Raji (cell line): Measurements from ENCODE around the gene RASGRF1.

Source experiments
- POLR2A ChIP-seq: IDR thresholded peaks from 2 replicates; pipeline ENCODE4 v1.6.1; 2011; ENCODE audit warnings: low read depth, low read length, control low read depth; ENCODE audit not compliant: insufficient read depth

RASGRF1 gene

DNA sequence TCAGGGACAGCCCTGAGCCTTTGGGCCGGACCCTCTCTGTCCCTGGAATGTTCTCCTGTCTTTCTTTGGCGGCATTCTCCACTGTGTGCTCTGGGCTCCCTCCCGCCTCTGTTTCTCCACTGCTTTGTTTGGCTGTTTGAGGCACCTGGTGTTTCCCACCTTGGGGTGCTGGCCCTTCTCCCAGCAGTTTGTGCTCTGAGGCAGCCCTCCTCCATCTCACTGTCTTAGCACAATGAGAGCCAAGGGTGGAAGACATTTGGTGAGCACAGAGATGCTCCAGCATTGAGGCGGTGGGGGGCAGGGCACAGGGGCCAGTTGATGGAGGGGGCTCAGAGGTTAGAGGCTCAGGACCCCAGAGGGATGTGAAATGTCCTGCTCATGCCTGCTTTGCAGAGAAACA, 54.3 kb downstream of the RASGRF1 start:
- no peak for TF ChIP-seq POLR2A

DNA sequence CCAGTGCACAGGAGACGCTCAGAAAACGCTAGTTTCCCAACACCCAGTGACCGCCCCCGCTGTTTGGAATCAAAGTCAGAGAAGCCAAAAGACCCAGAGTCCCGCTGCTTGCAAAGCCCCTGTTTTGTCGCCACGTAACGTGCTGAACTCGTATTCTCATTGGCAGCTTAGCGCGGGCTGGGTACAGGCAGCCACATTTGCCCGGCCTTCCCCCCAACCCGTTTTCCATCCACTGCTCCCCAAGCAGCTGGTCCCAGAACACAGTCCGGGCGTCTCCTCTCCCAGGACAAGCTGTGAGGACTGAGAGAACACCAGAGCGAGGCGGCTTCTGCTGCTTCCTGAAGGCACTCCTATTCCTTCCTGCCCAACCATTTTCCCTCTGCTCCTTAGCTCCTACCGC, 54.8 kb downstream of the RASGRF1 start:
- TF ChIP-seq POLR2A = no peak

DNA sequence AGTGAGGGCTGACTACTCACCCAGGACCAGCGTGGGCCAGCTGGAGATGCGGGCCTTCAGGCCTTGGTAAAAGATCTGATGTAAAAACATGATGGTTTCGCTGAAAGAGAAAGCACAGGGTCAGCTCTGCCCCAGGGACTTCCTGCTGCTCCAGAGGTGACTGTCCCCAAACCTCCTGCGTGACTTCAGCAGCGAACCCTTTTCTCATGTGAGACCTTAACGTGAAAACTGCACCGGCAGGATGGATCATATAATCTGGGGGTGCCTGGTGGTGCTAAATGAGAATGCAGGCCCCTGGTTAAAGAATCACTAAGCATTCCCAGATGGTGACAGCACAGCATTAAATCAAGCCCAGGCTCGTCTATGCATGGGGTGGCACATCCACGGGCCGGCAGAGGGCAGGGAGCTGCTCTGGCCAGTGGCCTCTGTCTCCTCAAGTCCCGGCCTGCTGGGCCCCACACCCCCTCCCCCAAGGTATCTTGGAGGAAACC, 55.4 kb downstream of the RASGRF1 start:
- no peak for TF ChIP-seq POLR2A

DNA sequence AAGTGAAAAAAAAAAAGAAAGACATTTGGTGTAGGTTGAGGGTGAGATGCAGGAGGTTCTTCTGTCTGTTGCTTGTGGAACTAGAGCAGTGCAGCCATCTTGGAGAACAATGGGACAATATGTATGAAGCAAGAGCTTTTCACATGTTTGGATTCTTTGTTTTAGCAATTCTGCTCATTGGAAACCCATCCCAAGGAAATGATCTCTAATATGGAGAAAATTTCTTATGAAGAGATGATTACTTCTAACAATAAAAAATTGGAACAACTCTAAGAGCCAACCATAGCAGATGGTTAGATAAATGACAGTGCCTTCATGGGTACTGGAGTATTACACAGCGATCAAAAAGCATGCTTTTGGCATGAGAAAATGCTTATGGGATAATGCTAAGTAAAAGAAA, 56.3 kb downstream of the RASGRF1 start:
- TF ChIP-seq POLR2A = no peak

DNA sequence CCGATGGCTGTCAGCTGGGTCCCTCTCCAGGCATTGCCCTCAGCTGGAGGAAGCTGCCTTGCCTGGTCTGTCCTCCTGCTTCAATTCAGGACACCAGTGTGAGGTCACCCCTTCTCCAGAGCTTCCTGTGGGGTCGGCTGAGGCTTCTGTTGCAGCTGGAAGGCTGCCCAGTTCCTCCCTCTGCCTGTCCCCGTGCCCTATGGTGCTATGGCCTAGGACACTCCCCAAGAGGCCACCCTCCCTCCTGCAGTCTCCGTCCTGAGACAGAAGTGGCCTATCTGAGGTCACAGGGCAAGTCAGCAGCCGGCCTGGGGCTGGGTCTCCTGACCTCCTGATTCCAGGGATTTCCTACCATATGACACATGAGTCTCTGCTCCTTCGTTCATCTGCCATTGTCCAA, 57.9 kb downstream of the RASGRF1 start:
- no peak for TF ChIP-seq POLR2A

DNA sequence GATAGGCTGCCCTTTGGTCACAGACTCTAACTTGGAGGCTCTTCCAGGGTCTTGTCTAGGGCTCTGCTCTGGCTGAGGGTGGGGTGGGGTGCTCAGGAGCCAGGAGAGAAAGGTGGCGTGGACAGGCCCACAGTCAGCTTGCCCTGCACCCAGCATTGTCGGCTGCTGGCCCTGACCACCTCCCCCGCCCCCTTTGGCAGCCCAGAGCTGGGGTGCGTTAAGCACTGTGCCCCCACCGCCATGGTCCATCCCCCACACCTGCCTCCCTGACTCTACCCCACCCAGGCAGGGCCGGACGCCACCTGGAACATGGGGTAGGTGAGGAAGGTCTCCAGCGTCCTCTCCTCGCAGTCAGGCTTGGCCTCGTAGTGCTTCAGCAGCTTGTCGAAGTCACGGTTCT, 58.8 kb downstream of the RASGRF1 start:
- TF ChIP-seq POLR2A = no peak

DNA sequence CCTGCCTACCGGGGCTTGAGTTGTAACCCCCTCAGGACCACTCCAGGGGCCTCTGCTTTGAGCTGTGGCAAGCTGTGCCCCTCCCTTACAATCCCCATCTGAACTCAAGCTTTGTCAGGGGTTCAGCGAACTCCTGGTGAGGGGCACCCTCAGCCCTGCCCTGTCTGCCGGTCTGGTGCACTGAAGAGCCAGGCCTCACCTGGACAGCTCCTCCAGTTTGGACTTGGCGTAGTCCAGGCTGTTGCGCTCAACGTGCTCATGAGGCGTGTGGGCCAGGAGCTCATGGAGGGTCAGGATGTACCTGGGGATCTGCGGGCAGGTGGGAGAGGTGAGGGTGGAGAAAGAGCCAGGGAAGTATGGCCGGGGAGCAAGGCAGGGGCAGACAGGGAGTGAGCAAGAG, 59.4 kb downstream of the RASGRF1 start:
- TF ChIP-seq POLR2A = no peak

DNA sequence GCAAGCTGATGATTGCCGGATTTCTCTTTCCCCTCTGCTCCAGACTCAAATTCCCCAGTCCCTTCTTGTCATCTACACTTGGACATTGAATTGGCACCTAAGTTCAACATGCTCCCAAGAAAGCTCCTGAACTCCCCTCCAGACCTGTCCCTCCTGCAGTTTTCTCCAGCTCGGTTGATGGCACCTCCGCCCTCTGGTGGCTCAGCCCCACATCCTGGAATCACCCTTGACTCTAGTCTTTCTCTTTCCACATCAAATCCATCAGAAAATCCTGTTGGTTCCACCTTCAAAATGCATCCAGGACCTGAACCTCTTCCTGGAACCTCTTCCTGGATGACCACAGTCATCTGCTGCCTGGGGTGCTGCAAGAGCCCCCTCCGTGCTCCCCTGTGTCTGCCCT, 60.1 kb downstream of the RASGRF1 start:
- TF ChIP-seq POLR2A = no peak

DNA sequence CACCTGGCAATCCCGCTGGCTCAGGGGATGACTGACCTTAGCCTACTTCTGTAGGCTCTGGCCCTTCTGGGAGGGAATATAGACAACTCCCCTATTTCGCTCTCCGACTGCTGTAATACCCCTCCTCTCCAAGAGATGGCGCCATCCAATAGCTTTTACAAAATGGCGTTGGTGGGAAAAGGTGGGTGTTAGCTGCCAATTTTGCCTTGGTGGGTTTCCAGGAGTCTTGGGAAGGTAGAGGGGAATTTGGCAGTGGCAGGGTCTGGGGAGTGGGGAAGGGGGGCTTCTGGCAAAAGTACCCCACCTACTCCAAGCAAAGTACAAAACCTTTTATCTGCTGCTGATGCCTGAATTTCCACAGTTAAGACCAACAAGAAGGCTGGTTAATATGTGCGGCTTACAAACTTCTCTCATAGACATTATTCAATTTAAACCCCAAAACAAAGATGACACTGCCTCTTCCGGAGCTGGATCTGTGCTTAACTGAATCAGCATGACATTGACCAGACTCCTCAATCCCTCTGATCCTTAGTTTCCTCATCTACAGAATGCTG, 62.1 kb downstream of the RASGRF1 start:
- no peak for TF ChIP-seq POLR2A

DNA sequence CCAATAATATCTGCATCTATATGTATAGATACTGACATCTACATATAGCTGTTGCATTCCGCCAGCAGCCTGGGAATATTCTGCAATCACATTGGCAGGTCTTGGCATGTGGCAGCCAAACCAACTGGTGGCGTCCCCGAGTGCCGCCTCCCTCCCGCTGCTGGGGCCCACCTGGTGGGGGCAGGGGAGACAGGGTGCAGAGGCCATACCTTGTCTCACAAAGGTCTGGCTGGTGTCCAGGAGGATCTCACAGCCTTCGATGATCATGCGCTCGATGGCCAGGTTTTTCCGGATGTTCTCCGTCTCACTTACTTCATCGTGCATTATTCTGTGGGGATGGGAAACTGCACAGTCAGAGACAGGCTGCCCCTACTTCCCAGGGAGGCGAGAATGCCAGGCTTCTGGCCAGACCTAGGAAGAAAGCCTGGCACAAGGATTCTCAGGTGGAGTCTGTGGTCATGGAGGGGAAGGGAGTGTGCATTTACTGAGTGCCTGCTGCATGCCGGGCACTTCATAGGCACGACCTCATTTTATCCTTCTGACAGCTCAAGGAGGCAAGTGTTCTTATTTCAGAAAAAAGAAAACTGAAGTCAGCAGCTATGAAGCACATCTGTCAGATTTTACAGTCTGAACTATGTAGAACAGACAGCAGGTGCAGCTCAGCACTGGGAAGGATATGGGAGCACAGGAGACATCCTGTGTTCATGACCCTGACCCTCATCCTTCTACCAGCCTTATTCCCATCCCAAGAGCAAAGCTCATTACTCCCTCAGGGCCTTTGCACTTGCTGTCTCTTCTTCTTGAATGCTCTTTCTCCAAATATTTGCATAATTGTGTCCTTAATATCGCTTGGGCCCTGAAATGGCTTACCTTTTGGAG, 62.8 kb downstream of the RASGRF1 start:
- no peak for TF ChIP-seq POLR2A

DNA sequence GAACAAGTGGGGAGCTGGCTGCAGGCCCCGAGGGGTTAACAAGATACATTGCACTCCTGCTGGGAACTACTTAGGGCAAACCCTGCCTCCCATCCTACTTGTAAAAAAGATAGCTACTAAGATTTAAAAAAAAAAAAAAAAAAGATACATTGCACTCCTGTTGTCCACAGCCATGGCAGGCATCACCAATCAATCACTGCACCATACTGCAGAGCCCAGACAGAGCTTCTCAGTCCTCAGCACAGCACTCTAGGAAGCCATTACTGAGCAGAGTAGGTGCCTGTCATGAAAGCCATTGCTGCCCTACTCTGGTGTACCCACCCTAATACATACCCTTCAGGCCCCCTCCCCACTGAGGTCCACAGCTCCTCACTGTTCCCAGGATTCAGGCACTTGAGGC, 64.8 kb downstream of the RASGRF1 start:
- no peak for TF ChIP-seq POLR2A

DNA sequence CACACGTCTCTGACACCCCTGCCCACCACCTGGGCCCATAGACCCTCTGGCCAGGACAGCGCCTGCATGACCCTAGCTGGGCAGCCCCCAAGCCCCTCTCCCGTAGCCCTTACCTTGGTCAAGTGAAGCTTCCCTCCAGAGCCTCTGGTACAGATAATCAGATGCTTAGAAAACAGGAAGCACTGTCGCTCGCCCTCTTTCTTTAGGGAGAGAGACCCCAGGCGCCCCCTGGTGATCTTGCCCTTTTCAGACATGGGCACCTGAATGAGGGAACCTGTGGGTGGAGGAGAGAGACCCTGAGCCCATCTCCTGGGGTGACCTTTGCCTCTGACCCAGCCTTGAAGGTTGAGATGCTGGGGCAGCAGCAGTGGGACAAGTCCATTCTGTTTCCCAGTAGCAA, 65.4 kb downstream of the RASGRF1 start:
- TF ChIP-seq POLR2A = no peak

DNA sequence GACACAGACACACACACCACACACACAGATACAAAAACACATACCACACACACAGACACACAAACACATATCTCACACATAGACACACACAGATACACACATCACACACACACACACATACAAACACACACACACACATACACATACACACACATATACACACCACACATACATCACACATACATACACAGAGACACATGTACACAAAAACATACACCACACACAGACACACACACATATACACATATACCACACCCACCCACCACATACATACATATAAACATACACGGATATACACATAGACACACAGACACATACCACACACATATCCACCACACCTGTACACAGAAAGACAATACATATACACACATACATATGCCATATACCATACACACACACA, 66.7 kb downstream of the RASGRF1 start:
- TF ChIP-seq POLR2A = no peak

DNA sequence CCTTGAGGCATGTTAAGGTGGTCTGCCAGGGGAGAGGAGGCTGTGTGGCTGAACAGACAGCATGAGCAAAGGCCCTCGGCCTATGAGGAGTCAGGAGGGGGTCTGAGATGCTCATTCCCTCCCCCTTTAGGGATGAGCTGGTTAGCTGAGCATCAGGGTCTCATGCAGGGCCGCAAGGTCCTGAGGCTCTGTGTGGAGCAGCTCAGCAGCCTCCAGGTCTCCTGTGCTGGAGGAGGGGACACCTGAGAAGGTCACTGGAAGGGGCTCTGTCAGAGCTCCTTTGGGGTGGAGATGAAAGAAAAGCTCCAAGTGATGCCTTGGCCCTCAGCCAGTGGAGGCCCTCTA, 67.1 kb downstream of the RASGRF1 start:
- no peak for TF ChIP-seq POLR2A

DNA sequence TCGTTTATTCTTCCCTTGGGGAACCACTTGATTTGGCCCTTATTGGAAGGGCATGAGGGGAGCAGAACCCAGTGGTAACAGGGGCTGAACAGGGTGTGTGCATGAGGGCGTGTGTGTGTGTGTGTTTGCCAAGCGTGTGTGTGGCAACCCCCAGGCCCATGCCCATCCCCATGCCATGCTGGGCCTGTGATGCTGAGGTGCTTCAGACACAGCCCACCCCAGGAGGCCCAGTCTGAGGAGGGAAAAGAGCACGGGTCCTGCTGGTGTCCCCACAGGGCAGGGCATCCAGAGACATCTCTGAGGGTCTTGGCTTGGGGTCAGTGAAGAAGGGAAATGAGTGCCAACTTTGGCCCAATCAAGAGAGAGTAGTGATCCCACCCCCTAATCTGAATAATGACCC, 71.6 kb downstream of the RASGRF1 start:
- no peak for TF ChIP-seq POLR2A

DNA sequence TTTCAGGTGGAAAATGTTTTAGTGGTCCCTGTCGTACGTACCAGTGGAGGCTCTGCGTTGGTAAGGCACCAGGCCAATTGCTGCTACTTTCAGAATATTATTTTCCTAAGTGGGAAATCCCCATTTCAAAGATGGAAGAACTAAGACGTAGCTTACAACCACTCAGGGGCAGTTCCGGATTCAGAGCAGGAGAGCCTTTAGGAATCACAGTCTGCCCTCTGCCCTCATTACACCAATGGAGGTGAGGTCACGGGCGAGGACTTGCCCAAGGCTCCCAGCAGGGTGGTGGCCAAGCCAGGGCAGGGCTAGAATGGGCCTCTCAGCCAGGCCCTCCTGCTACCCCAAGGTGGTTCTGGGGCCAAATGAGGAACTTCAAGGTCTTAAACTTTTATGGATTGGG, 72.6 kb downstream of the RASGRF1 start:
- no peak for TF ChIP-seq POLR2A
